Loucy (cell line): ENCODE data around the gene SLC6A20.

Experiments
- H2AFZ ChIP-seq: fragments of 200-600 bp; sonication (generic); 2 replicates; pipeline ENCODE4 v1.6.0; 2016; ENCODE audit warnings: antibody characterized with exemption, mild to moderate bottlenecking, low read length, moderate library complexity
- H3F3A ChIP-seq: fragments of 200-600 bp; 2 replicates; pipeline ENCODE4 v1.6.0; 2016; ENCODE audit warnings: antibody characterized with exemption, low read depth, mild to moderate bottlenecking
- H3K27me3 ChIP-seq: fragments of 200-600 bp; sonication (generic); 2 replicates; pipeline ENCODE4 v1.6.1; 2014; ENCODE audit warnings: low read length, mild to moderate bottlenecking; ENCODE audit not compliant: insufficient read depth, poor library complexity, severe bottlenecking
- H3K36me3 ChIP-seq: fragments of 200-600 bp; sonication (generic); 2 replicates; pipeline ENCODE4 v1.6.1; 2016; ENCODE audit warnings: low read length; ENCODE audit not compliant: insufficient read depth
- H3K4me1 ChIP-seq: fragments of 200-600 bp; sonication (generic); 2 replicates; pipeline ENCODE4 v1.5.1; 2014; ENCODE audit warnings: low read length, mild to moderate bottlenecking; ENCODE audit not compliant: insufficient read depth, poor library complexity, severe bottlenecking
- H3K4me2 ChIP-seq: fragments of 200-600 bp; sonication (generic); 2 replicates; pipeline ENCODE4 v1.6.0; 2014; ENCODE audit warnings: antibody characterized with exemption, low read length, low read depth, mild to moderate bottlenecking; ENCODE audit not compliant: poor library complexity, severe bottlenecking
- H3K4me3 ChIP-seq: fragments of 200-600 bp; sonication (generic); 2 replicates; pipeline ENCODE4 v1.5.1; 2014; ENCODE audit warnings: low read length, mild to moderate bottlenecking, mixed read lengths; ENCODE audit not compliant: poor library complexity, severe bottlenecking
- H3K79me2 ChIP-seq: fragments of 200-600 bp; sonication (generic); 2 replicates; pipeline ENCODE4 v1.6.1; 2014; ENCODE audit warnings: low read length; ENCODE audit not compliant: insufficient read depth
- H3K9ac ChIP-seq: fragments of 200-600 bp; sonication (generic); 2 replicates; pipeline ENCODE4 v1.6.0; 2014; ENCODE audit warnings: mild to moderate bottlenecking, low read depth, low read length, moderate library complexity; ENCODE audit not compliant: poor library complexity, severe bottlenecking
- H3K9me2 ChIP-seq: fragments of 200-600 bp; sonication (generic); replicated peaks from 2 replicates; pipeline ENCODE4 v1.6.1; 2016; ENCODE audit warnings: low read depth, low read length, mixed read lengths
- H3K9me3 ChIP-seq: fragments of 200-600 bp; sonication (generic); 2 replicates; pipeline ENCODE4 v1.6.1; 2014; ENCODE audit warnings: mild to moderate bottlenecking, antibody characterized with exemption, low read length, low read depth; ENCODE audit not compliant: insufficient read depth
- H4K20me1 ChIP-seq: fragments of 200-600 bp; sonication (generic); 2 replicates; pipeline ENCODE4 v1.6.0; 2014; ENCODE audit warnings: antibody characterized with exemption, low read length, mild to moderate bottlenecking; ENCODE audit not compliant: insufficient read depth, poor library complexity, severe bottlenecking
- EZH2phosphoT487 ChIP-seq: fragments of 200-600 bp; IDR thresholded peaks from 2 replicates; pipeline ENCODE4 v1.6.1; 2018; ENCODE audit warnings: antibody characterized with exemption, mild to moderate bottlenecking, moderate library complexity, borderline replicate concordance
- TF ChIP-seq, protein P1 (sequence below): fragments of 200-600 bp; sonication (generic); conservative IDR thresholded peaks from 2 replicates; pipeline ENCODE4 v1.5.1; 2014; ENCODE audit warnings: mild to moderate bottlenecking, antibody characterized with exemption, low read length

Gene SLC6A20

DNA sequence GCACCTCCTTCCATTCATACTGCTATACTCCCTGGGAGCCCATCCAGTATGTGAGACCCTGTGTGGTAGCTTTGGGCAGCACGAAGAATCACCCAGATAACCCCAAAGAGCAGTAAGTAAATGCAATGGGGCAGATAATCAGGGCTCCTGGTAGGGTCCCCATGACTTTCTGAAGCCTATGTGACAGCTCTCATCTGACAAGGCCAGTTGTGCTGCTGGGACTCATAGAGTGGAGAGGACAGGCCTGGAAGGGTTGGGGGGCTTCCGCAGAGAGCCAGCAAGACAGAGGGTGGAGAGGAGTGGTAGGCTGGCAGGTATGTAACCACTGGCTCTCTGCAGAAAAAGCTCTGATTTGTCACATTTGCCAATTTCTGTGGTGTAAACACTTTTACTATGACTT, 3.2 kb upstream of the SLC6A20 start:
- Histone ChIP-seq H3K4me3 (no peak overlapping the region), H3F3A (no peaks in the 10 kb centered on the region), H3K36me3 (no peaks in the 10 kb centered on the region), H3K79me2 (no peaks in the 10 kb centered on the region), H3K27me3 (peaks cover 34% of the 10 kb centered on the region), H3K9me2 (no peaks in the 10 kb centered on the region), H3K4me1 (no peaks in the 10 kb centered on the region), H3K9me3 (no peaks in the 10 kb centered on the region), H2AFZ (no peak overlapping the region), H4K20me1 (no peaks in the 10 kb centered on the region), H3K9ac (no peak overlapping the region), H3K4me2 (no peak overlapping the region)
- TF ChIP-seq, protein P1, sequence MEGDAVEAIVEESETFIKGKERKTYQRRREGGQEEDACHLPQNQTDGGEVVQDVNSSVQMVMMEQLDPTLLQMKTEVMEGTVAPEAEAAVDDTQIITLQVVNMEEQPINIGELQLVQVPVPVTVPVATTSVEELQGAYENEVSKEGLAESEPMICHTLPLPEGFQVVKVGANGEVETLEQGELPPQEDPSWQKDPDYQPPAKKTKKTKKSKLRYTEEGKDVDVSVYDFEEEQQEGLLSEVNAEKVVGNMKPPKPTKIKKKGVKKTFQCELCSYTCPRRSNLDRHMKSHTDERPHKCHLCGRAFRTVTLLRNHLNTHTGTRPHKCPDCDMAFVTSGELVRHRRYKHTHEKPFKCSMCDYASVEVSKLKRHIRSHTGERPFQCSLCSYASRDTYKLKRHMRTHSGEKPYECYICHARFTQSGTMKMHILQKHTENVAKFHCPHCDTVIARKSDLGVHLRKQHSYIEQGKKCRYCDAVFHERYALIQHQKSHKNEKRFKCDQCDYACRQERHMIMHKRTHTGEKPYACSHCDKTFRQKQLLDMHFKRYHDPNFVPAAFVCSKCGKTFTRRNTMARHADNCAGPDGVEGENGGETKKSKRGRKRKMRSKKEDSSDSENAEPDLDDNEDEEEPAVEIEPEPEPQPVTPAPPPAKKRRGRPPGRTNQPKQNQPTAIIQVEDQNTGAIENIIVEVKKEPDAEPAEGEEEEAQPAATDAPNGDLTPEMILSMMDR, result no peak
- no peak for TF ChIP-seq EZH2phosphoT487

DNA sequence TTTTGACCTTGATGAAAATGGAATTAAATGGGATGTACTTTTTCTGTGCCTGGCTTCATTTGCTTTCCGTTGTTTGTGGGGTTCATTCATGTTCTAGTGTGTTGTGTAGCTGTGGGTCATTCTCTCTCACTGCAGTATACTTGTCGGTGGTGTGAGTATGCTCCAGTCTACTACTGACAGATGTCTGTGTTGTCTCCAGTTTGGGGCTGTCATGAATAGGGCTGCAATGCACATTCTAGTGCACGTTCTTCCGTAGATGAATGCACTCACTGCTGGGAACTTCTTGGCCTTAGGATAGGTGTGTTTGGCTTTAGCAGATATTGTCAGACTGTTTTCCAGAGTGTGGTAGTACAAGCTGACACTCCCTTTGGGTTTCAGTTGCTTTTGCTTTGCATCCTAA, 1.7 kb upstream of the SLC6A20 start:
- H3K27me3 ChIP-seq, result peaks cover 25% of the 10 kb centered on the region

DNA sequence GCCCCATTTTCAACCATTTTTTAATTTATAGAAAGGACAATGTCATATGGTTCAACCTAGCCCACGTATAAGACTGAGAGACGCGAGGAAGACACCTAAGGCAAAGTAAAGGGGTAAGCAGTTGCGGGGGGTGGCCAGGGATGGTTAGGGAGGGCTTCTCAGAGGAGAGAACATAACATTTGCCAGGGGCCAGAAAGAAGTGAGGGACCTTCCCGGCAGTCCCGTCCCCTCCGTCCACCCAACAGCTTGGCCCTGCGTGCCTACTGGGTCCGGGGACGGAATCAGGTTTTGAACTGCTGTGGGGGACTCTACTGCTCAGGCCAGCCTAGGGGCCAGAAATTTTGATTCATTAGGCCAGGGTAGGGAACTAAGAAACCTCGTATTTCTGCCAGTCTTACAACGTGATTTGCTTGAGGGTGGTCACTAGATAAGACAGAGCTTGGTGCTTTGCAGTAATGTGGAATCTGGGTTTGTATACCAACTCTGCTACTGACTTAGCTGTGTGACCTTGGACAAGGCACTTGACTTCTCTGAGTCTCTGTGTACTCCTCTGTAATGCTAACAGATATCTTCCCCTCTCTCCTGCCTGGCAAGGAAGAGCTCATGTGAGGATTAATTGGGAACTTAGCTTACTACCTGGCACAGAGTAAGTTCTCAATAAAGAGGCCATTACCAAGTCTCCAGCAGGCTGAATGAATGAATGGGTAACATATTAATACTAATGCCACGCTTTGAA, 734 bp upstream of the SLC6A20 start:
- no peaks in the 10 kb centered on the region for H3K9me3 ChIP-seq
- no peaks in the 10 kb centered on the region for H3K4me1 ChIP-seq
- H3K79me2 ChIP-seq, result no peaks in the 10 kb centered on the region
- no peaks in the 10 kb centered on the region for H3K9me2 ChIP-seq
- TF ChIP-seq EZH2phosphoT487, result no peak
- TF ChIP-seq, protein P1, result no peak
- peaks cover 22% of the 10 kb centered on the region for H3K27me3 ChIP-seq
- no peaks in the 10 kb centered on the region for H3F3A ChIP-seq
- H4K20me1 ChIP-seq, result no peaks in the 10 kb centered on the region
- no peak overlapping the region for H3K4me3 ChIP-seq
- no peak overlapping the region for H2AFZ ChIP-seq
- H3K4me2 ChIP-seq, result no peak overlapping the region
- no peak overlapping the region for H3K9ac ChIP-seq
- H3K36me3 ChIP-seq, result no peaks in the 10 kb centered on the region

More for the DNA sequence above, 1.7 kb upstream of the SLC6A20 start:
- Histone ChIP-seq H2AFZ (no peak overlapping the region), H3F3A (no peaks in the 10 kb centered on the region), H3K4me2 (no peak overlapping the region), H3K9me3 (no peaks in the 10 kb centered on the region), H3K9me2 (no peaks in the 10 kb centered on the region), H3K9ac (no peak overlapping the region), H3K36me3 (no peaks in the 10 kb centered on the region), H3K79me2 (no peaks in the 10 kb centered on the region), H4K20me1 (no peaks in the 10 kb centered on the region), H3K4me1 (no peaks in the 10 kb centered on the region), H3K4me3 (no peak overlapping the region)
- TF ChIP-seq, protein P1, result no peak
